Cardiac fibroblast (primary cell): Measurements from ENCODE around the gene PRR36.
"Not testable (repeated sequence)": the region's sequence is repeated elsewhere in the genome, so short reads cannot be mapped to it uniquely, and the experiment has no call there.

Experiments used
- DNase-seq, 2 donors: peaks; one replicate each; pipeline versions ENCODE4 v3.0.0 to v3.0.0-alpha.2; 2010; ENCODE audit warnings: low read depth in 2 of 2
- H3K4me3 ChIP-seq, 2 donors: replicated peaks in 1 of 2; 1 replicate in 1 of 2; 2 replicates in 1 of 2; pipeline ENCODE4 v1.5.1; 2011; ENCODE audit warnings: low read depth in 2 of 2, low read length in 2 of 2, mild to moderate bottlenecking in 2 of 2, moderate library complexity in 1 of 2
- TF ChIP-seq, protein P1 (sequence below): IDR thresholded peaks from one replicate; pipeline ENCODE4 v1.5.1; 2011; ENCODE audit warnings: low read depth, mild to moderate bottlenecking, low read length, inconsistent platforms

The PRR36 gene

DNA sequence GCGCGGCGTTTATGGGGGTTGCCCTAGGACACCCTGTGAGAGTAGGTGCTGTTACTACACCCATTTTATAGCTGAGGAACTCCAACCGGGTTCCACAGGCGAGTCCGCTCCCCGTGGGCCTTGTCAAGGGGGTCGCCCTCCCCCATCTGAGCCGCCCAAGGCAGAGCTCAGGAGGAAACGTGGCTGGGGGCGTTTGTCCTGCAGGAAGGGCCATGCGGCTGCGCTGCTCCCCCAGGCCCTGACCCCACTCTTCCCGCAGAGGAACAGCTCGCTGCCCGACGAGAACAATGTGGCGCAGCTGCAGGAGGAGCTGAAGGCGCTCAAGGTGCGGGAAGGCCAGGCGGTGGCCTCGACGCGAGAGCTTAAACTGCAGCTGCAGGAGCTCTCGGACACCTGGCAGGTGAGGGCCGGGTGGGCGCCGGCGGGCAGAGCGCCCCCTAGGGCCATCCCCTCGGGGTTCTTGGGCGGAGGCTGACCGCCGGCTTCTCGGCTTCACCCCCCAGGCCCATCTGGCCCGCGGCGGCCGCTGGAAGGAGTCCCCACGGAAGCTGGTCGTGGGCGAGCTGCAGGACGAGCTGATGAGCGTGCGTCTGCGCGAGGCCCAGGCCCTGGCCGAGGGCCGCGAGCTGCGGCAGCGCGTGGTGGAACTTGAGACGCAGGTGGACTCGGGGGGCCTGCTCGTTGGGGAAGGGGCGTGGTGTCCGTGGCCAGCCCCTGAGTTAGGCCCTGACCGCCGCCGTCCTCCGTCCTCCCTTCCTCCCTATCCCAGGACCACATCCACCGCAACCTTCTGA lies 12.4 kb downstream of the PRR36 start:
- H3K4me3 ChIP-seq = peak overlapping the region in 1 of 2 donors; percentile 3
- TF ChIP-seq, protein P1, sequence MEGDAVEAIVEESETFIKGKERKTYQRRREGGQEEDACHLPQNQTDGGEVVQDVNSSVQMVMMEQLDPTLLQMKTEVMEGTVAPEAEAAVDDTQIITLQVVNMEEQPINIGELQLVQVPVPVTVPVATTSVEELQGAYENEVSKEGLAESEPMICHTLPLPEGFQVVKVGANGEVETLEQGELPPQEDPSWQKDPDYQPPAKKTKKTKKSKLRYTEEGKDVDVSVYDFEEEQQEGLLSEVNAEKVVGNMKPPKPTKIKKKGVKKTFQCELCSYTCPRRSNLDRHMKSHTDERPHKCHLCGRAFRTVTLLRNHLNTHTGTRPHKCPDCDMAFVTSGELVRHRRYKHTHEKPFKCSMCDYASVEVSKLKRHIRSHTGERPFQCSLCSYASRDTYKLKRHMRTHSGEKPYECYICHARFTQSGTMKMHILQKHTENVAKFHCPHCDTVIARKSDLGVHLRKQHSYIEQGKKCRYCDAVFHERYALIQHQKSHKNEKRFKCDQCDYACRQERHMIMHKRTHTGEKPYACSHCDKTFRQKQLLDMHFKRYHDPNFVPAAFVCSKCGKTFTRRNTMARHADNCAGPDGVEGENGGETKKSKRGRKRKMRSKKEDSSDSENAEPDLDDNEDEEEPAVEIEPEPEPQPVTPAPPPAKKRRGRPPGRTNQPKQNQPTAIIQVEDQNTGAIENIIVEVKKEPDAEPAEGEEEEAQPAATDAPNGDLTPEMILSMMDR = no peak
- no peak for DNase-seq

DNA sequence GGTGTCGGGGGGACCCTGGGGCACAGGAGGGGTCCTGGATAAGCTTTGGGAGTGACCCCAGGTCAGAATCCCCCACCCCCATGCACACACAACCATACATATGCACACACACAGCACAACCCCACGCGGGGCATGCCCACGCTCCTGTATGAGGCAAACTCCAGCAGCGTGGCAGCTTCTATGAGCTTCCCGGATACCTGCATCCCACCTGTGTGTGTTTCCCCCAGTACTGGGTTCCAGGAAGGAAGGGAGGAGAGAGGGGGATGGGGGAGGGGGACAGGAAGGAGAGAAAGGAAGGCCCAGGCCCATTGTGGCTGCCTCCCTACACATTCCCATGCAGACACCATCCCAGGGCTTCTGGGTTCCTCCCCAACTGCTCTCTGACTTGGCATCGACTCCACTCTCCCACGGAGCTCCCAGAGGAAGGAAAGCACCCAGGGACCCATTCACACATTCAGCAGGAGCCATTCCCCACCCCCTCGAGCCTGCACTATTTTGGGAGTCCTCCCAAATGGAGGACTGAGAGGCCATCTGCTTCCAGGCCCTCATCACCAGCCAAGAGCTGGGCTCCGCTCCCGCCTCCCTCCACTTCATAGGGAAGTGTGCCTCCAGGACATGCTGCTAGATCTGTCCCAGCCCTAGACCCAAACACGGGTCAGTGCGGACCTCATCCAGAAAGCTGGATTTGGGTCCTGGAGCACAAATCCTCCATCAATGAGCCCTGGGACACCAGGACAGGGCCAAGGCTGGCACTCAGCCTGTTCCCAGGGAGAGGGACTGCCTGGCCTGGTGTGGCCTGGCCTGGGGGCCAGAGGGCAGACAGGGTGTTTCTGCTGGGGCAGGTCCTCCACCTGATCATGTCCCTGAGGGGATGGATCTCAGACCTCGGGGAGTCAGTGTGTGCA lies 13.2 kb downstream of the PRR36 start:
- TF ChIP-seq, protein P1 = no peak
- H3K4me3 ChIP-seq = no peak overlapping the region
- DNase-seq = no peak

DNA sequence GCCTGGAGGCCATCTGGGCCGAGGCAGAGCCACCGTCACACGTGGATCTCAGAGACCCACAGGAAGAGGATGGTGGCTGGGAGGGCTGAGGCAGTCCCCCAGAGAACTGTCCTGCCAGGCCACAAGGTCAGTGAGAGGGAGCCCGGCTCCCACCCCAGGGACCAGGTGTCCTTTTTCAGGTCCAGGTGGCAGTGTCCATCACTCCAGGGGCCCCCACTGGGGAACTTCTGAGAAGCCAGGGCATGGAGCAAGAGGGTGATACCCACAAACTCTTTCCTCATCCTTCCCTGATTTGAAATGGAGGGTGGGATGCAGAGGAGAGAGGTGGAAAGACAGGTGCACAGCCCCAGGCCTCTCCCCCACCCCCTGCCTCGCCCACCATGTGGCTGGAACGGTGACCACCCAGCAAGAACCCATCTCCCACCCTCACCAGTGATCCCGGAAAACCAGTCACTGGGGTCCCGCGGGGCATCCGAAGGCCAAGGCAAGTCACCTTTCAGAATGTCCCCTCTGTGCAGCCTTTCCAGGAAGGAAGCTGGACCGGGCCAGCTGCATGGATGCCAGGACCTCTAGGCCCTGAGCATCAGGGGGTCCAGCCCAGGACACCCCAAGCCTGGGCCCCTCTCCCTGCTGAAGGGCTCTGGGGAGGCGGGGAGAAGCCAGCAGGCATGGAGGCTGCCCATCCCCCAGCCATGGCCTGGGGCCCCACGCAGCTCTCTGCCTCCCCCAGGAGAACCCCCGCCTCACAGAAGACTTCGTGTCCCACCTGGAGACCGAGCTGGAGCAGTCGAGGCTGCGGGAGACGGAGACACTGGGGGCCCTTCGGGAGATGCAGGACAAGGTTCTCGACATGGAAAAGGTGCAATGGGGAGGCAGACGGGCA lies 14.1 kb downstream of the PRR36 start:
- no peak overlapping the region for H3K4me3 ChIP-seq
- TF ChIP-seq, protein P1 = no peak
- DNase-seq = no peak

DNA sequence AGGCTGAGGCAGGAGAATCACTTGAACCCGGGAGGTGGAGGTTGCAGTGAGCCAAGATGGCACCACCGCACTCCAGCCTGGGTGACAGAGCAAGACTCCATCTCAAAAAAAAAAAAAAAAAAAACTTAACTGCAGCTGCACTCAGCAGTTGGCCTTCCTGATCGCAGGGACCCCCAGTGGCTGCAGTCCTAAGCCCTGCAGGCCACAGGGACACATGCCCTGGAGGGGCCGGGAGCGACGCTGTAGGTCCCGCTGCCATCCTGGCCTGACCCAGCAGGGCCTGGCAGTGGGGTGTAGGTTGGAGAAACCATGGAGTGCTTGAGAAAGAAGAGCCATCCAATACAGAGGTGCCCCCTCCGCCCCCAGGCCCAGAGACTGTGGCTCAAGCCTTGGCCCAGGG lies 15.1 kb downstream of the PRR36 start:
- DNase-seq, H3K4me3 ChIP-seq: not testable (repeated sequence)

DNA sequence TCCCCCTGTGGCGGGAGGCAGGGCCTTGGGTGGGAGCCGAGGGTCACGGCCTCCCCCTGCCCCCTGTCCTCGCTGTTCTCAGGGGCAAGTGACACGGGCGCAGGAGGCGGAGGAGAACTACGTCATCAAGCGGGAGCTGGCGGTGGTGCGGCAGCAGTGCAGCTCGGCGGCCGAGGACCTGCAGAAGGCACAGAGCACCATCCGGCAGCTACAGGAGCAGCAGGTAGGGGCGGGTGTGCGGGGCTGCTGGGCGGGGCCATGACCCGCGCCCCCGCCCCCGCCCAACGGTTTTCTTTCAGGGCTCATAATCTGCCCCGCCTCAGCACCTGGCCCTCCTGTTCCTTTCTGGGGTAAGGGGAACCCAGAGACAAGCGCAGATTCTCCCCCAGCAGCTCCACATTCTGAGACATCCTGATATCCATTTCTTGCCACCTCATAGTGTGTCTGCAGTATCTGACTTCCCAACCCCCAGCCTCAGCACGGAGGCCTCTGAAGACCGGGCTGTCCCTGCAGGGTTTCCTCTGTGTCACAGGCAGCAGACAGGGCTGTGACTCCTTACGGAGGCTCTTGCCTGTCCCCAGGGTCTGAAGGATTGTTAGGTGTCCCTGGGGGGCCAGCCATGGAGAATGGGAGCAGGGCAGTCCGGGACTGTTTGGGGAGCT lies 15.9 kb downstream of the PRR36 start:
- no peak for DNase-seq
- no peak overlapping the region for H3K4me3 ChIP-seq
- TF ChIP-seq, protein P1 = no peak

DNA sequence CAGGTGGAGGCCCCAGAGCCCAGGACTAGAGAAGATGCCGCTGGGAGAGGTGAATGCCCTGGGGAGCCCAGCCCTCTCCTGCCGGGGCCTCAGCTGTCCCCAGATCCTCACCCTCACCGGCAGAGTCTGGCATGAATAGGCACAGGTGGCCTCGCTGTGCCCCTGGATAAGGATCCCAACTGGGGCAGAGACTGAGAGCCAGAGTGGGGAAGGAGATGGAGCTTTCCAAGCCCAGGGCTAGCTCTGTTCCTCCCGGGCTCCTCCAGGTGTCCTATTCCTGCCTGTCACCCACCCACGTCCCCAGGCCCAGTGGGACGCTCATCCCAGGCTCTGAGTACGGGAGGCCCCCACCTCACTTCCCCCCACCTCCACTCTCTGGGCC lies 16.5 kb downstream of the PRR36 start:
- DNase-seq = no peak
- TF ChIP-seq, protein P1 = no peak
- no peak overlapping the region for H3K4me3 ChIP-seq
